ENCODE measurements around the gene SKAP1. TPM values are rescaled to one million over a fixed set of nuclear protein-coding genes. Genes with fewer than 3 reads are reported as not detected.

The SKAP1 gene
- polyA plus RNA-seq, 3 donors, result 0.13 to 1.0 (median 0.52) TPM

- 93% methylated on average over 6 of the region's 8 CpGs for WGBS (ENCODE audit: insufficient coverage)
- H3K36me3 ChIP-seq (replicated peaks in 1 of 2; ENCODE audit: control insufficient read depth in 1 of 2, insufficient read depth in 2 of 2, low read length in 2 of 2), result no peaks in the 10 kb centered on the region
- H3K27ac ChIP-seq (ENCODE audit: low read depth in 1 of 2, low read length in 2 of 2), result no peak overlapping the region
- H3K4me3 ChIP-seq (replicated peaks in 1 of 3; ENCODE audit: low read depth in 2 of 3, low read length in 3 of 3), result no peak overlapping the region
- H3K4me1 Mint-ChIP-seq, result no peaks in the 10 kb centered on the region
- intact Hi-C loops (cut with micrococcal nuclease), result no loop called here
- H3K79me2 ChIP-seq (ENCODE audit: insufficient read depth, low read length), result no peaks in the 10 kb centered on the region
- no peak overlapping the region for H3K9ac ChIP-seq (ENCODE audit: insufficient read depth, low read length, poor library complexity, severe bottlenecking)
- no peak overlapping the region for H3K4me2 ChIP-seq (replicated peaks; ENCODE audit: extremely low read depth, low read length, poor library complexity, severe bottlenecking)
- H3K36me3 Mint-ChIP-seq, result no peaks in the 10 kb centered on the region
- TF ChIP-seq, protein P1, sequence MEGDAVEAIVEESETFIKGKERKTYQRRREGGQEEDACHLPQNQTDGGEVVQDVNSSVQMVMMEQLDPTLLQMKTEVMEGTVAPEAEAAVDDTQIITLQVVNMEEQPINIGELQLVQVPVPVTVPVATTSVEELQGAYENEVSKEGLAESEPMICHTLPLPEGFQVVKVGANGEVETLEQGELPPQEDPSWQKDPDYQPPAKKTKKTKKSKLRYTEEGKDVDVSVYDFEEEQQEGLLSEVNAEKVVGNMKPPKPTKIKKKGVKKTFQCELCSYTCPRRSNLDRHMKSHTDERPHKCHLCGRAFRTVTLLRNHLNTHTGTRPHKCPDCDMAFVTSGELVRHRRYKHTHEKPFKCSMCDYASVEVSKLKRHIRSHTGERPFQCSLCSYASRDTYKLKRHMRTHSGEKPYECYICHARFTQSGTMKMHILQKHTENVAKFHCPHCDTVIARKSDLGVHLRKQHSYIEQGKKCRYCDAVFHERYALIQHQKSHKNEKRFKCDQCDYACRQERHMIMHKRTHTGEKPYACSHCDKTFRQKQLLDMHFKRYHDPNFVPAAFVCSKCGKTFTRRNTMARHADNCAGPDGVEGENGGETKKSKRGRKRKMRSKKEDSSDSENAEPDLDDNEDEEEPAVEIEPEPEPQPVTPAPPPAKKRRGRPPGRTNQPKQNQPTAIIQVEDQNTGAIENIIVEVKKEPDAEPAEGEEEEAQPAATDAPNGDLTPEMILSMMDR (IDR thresholded peaks at IDR 0.05), result no peak
- H3K9me3 Mint-ChIP-seq, result peaks cover 0 to 2% (median 0%) of the 10 kb centered on the region in 7 donors
- no peaks in the 10 kb centered on the region for H3K27me3 ChIP-seq (ENCODE audit: control insufficient read depth in 2 of 2, insufficient read depth in 2 of 2, low read length in 2 of 2)
- H2AFZ ChIP-seq (ENCODE audit: insufficient read depth, low read depth, low read length, poor library complexity, severe bottlenecking), result no peak overlapping the region
- no peaks in the 10 kb centered on the region for H4K20me1 ChIP-seq (ENCODE audit: insufficient read depth, low read length)
- H3K9me3 ChIP-seq (replicated peaks in 1 of 2; ENCODE audit: control insufficient read depth in 1 of 2, insufficient read depth in 1 of 2, low read length in 2 of 2), result no peaks in the 10 kb centered on the region
- no peak overlapping the region for H3K4me3 Mint-ChIP-seq
- H3K4me1 ChIP-seq (ENCODE audit: control insufficient read depth in 1 of 2, insufficient read depth in 2 of 2, low read length in 2 of 2), result no peaks in the 10 kb centered on the region
- DNase-seq, result no peak
- peaks cover 6 to 15% (median 13%) of the 10 kb centered on the region in 3 donors for H3K27me3 Mint-ChIP-seq (ENCODE audit: low read depth in 3 of 3)
- H3K27ac Mint-ChIP-seq, result no peak overlapping the region
Measured at GRCh38 chr17:48263731-48264035, 166.3 kb downstream of the SKAP1 start.

DNA sequence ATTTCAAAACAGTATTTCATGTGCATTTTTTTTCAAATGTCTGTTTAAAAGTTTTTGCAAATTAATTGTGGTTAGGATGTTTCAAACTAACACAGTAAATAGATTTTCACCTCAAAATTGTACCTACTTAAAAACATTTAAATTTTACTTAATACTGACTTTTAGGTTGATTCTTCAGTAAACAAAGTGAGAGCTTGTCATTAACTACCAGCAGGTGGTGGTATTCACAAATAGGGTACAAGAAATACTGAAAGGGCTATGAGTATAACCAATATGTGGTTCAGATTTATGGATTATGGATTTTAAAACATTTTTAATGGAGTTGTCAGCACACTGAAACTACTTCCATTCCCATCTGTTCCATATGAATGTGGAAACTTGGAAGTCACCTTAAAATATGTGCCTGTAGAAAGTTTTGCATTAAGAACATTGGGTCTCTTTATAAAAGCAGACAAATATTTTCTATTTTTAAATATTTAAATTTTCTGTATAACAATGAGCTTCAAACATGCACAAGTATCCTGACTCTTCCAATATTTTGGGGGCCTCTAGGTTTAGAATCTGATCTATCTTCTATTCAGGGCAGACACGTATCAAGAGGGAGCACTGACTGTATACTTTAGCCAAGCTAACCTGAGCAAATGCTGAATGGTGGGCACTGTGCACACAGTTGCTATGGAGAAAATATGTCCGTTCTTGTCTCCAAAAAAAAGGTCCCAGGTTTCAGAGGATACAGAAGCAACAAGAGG, 166.9 kb downstream of the SKAP1 start:
- Histone ChIP-seq H3K36me3 (replicated peaks in 1 of 2; ENCODE audit: control insufficient read depth in 1 of 2, insufficient read depth in 2 of 2, low read length in 2 of 2) (no peaks in the 10 kb centered on the region), H4K20me1 (ENCODE audit: insufficient read depth, low read length) (no peaks in the 10 kb centered on the region), H2AFZ (ENCODE audit: insufficient read depth, low read depth, low read length, poor library complexity, severe bottlenecking) (no peak overlapping the region), H3K9ac (ENCODE audit: insufficient read depth, low read length, poor library complexity, severe bottlenecking) (no peak overlapping the region), H3K27me3 (ENCODE audit: control insufficient read depth in 2 of 2, insufficient read depth in 2 of 2, low read length in 2 of 2) (no peaks in the 10 kb centered on the region), H3K9me3 (replicated peaks in 1 of 2; ENCODE audit: control insufficient read depth in 1 of 2, insufficient read depth in 1 of 2, low read length in 2 of 2) (no peaks in the 10 kb centered on the region), H3K79me2 (ENCODE audit: insufficient read depth, low read length) (no peaks in the 10 kb centered on the region), H3K4me3 (replicated peaks in 1 of 3; ENCODE audit: low read depth in 2 of 3, low read length in 3 of 3) (no peak overlapping the region), H3K27ac (ENCODE audit: low read depth in 1 of 2, low read length in 2 of 2) (no peak overlapping the region), H3K4me1 (ENCODE audit: control insufficient read depth in 1 of 2, insufficient read depth in 2 of 2, low read length in 2 of 2) (no peaks in the 10 kb centered on the region), H3K4me2 (replicated peaks; ENCODE audit: extremely low read depth, low read length, poor library complexity, severe bottlenecking) (no peak overlapping the region)
- H3K9me3 Mint-ChIP-seq, result peaks cover 0 to 2% (median 0%) of the 10 kb centered on the region in 7 donors
- TF ChIP-seq, protein P1 (IDR thresholded peaks at IDR 0.05), result peak; percentile 39
- DNase-seq, result no peak
- no peak overlapping the region for H3K27ac Mint-ChIP-seq
- no peaks in the 10 kb centered on the region for H3K36me3 Mint-ChIP-seq
- 71% methylated on average over 1 of the region's 2 CpGs for WGBS (ENCODE audit: insufficient coverage)
- H3K4me1 Mint-ChIP-seq, result no peaks in the 10 kb centered on the region
- peaks cover 4 to 15% (median 11%) of the 10 kb centered on the region in 3 donors for H3K27me3 Mint-ChIP-seq (ENCODE audit: low read depth in 3 of 3)
- H3K4me3 Mint-ChIP-seq, result no peak overlapping the region
- intact Hi-C loops (cut with micrococcal nuclease), result no loop called here
